Measurements from ENCODE around the gene HRH2.

Gene HRH2

DNA sequence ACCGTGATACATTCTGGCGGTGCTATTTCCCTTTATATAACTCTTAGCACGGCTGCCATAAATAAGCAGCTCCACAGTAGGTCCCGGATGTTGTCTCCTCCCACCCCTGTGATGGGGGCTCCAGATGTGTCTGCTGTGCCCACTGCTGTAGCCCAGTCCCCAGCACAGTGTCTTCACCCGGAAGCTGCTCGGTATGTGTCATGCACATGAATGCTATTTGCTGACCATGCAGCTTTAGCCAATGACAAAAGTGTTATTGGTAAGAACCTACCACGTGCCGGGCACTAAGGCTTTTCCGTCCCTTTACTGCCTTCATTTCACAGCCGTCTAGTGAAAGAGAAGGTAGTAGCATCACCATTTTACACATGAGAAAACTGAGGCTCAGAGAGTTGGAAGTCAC is 20.2 kb downstream of the HRH2 start:
- DNase-seq, result no peak

DNA sequence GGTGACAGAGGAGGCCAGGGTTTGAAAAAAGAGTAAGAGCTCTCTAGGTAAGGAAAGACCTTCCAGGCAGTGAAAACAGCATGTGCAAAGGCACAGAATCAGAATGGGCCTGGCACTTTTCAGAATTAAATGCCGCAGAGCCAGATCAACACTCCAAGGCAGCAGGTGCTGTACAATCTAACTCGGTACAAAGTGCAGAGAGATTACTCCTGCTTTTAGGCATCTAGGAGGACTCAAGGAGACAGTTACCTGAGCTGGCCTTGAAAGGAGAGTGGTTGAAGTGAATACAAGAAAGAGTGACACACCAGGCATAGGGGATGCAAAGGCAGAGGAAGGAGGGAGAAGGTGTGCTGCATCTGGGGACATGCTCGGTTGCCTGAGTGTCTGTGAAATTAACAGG is 21.5 kb downstream of the HRH2 start:
- DNase-seq, result no peak

DNA sequence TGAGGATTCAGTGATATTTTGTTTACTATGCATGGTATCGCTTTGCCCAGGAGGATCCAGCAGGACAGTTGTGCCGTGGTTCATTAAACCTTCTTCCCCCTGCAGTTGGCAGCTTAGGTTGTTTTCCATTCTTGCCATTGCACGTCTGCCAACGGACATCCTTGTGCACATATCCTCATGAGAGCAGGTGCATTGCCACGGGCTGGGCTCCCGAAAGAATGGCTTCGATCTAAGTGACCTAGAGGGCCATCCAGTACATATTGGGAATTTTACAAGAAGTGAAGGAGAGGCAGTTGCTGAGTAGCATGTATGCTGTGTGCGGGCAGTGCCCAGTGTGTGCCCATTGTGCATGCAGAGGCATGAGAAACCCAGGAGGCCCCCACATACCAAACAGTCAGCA is 22.1 kb downstream of the HRH2 start:
- DNase-seq, result no peak

DNA sequence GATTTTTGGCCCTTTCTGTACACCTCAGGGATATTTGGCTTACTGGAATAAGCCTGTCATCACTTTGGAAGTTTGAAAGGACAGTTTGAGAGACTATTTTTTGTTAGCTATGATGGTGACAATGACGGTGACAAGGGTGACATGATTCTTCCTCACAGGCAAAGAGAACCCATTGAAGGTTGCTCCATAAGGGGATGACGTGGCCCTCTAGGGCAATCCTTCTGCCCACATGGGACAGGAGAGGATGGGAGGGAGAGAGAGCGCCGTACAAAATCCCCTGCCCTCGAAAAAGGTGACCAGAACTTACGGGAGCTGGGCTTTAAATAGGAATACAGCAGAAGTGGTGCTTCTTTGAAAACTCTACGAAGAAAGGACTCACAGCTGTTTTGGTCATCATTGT is 22.6 kb downstream of the HRH2 start:
- DNase-seq, result no peak

DNA sequence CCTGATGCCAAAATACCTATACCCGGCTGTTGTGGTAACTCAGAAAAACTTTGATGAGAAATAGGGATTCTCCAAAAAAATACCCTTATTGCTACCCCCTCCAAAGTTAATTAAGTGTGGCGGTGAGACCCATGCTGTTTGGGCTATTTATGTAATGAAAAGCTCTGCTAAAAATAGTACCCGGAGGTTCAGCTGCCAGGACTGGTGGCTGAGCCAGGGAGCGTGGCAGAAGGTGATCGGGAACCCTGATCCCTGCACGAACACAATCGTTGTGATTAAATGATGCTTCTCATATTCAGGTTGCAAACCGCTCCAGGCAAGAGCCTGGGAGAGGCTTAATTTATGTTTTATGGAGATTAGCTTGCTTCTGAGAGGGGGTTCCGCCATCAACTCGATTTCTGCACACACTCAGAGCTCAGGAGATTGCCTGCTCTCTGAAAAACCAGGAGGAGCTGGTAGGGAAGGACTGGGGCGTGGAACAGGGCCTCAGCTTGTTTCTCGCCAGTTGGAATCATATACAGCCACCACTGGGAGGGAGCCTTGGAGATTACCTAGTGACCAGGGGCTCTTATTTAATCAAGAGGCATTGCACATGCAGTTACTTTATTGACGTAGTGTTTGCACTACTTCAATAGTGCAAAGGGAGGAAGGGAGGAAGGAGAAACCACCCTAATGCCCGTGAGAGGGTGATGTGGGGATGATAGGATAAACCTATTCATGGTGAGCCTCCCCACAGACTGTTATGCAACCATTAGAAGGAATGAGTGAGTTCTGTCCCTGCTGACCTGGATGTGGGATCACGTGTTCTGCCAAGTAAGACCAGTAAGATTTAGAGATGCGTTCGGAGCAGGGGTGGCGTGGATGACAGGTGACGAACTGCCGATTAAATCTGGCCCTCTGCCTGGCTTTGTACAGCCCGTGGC is 23.4 kb downstream of the HRH2 start:
- no peak for DNase-seq

DNA sequence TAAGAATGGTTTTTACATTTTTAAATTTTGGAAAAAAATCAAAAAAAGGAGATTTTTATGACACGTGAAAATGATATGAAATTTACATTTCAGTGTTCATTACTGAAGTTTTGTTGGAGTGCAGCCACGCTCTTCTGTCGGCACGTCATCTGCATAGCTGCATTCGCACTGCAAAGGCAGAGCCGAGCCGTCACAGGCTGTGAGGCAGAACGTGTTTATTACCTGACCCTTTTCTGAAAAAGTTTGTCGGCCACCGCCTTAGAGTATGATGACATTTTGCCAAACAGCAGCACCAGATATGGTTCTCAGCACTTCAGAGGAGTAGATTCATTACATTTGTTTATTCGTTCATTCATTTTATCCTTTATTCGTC is 24.1 kb downstream of the HRH2 start:
- DNase-seq, result no peak

DNA sequence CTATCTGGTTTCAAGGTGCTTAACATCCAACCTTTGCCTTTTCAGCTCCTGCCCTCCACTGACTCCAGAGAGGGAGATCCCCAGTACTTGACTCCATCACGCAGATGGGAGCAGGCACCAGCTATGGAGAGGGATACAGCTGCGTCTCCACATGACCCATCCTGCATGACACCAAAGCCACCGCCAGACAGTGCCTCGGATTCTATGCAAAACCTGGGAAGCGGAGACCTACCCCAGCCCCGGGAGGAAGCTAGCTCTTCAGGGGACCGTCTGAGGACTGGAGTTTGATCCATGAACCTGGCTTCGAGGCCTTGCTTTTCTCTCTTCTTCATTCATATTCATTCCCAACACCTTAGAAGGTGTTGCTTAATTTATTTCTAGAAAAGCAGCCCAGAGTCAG is 24.8 kb downstream of the HRH2 start:
- no peak for DNase-seq

DNA sequence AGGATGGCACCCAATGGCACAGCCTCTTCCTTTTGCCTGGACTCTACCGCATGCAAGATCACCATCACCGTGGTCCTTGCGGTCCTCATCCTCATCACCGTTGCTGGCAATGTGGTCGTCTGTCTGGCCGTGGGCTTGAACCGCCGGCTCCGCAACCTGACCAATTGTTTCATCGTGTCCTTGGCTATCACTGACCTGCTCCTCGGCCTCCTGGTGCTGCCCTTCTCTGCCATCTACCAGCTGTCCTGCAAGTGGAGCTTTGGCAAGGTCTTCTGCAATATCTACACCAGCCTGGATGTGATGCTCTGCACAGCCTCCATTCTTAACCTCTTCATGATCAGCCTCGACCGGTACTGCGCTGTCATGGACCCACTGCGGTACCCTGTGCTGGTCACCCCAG is 25.4 kb downstream of the HRH2 start:
- DNase-seq, result no peak

DNA sequence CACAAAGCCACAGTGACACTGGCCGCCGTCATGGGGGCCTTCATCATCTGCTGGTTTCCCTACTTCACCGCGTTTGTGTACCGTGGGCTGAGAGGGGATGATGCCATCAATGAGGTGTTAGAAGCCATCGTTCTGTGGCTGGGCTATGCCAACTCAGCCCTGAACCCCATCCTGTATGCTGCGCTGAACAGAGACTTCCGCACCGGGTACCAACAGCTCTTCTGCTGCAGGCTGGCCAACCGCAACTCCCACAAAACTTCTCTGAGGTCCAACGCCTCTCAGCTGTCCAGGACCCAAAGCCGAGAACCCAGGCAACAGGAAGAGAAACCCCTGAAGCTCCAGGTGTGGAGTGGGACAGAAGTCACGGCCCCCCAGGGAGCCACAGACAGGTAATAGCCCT is 26.1 kb downstream of the HRH2 start:
- DNase-seq, result no peak

DNA sequence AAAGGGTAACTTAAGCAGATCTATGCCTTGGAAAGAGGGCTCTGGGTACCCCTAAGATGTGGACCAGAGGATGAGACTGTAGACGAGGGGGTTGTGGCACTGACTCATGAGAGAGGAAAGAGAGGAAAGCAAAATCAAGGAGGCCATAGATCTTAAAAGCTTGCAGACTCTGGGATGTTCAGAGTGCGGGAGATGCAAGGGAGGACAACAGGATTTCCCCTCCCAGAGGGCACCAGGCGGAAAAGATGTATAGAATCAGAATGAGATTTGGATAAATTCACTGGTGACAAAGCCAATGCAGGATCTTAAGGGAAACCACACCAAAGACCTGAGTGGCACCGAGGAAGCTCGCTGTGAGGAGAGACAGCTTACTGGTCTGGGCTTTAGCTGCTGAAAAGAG is 27.1 kb downstream of the HRH2 start:
- no peak for DNase-seq

DNA sequence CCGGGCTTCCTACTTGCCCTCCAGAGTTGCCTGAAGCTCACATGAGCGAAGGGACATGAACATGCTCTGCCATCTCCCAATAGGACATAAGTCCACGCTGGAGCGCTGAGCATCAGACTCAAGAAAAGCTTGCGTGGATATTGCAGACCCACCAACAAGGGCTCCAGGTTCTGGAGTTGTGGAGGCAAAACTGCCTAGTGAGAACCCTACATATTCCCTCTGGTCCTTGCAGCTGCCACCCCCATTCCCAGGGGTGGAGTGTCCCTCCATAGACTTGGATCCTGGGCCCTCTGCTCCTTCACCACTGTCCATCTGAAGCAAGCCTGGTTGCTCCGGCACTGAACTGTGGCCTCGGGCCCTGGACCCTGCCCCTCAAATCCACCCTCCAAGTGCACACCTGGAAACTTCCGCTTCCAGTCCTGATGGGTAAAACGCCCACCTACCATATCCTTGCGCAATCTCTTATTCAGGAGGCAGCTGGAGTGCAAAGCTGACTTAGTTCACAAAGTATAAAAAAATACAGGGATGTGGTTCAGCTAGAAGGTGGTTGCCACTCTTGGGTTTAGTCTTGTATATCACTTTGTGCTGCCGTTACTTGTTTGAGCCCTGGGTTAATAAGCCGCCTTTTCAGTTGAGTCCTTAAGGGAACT is 28.0 kb downstream of the HRH2 start:
- DNase-seq, result no peak

DNA sequence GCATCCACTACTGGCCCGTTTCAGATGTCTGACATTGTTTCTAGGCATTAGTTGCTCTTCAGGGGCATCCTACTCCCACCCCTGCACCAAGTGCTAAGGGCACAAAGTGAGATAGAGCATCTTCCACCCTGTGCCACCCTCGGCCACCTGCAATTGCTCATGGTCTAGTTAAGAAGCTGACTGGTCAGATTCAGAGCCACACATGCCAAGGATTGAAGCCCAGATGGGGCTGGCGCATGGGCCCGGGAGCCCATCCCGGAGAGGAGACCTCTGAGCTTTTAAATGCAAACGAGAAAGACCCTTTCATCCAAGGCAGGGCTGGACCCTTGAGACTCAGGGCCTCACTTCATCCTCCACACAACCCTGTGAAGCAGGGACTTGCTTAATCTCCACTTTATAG is 28.5 kb downstream of the HRH2 start:
- no peak for DNase-seq

DNA sequence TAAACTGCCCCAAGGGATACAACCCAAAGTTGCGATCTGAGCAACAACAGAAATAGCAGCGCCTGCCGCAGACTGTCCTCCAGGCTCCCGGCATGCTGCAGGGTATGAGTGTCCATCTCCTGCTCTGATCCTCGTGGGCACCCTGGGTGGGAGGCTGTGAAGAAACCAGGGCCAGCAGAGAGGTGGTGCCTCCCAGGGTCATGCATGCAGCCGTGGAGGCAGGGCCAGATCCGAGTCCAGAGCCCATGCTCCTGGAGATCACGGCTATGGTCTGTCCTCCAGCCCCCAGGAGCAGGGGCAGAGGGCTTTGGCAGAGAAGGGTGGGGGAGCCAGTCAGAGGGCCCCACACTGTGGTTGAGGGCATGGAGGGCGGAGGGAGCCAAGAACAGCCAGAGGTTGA is 29.0 kb downstream of the HRH2 start:
- no peak for DNase-seq

DNA sequence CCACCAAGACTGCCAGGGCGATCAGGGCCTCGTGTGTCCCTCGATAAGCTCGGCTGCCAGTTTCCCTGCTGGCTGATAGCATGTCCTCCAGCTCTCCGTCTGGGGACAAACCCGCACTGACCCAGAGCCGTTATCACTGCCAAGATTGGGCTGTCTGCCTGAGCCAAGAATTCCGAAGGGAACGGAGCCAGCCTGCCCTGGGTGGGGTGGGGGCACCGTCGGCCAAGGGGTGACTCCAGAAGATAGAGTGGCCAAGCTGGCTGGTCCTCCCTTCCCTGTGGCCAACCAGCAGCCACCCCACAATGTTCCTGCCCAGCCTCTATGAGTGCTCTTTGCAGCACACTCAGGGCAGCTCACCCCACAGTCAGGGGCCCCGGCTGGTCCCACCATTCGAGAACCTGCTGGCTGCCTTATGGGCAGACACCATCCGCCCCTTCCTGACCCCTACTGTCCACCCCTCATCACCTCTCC is 29.4 kb downstream of the HRH2 start:
- no peak for DNase-seq

DNA sequence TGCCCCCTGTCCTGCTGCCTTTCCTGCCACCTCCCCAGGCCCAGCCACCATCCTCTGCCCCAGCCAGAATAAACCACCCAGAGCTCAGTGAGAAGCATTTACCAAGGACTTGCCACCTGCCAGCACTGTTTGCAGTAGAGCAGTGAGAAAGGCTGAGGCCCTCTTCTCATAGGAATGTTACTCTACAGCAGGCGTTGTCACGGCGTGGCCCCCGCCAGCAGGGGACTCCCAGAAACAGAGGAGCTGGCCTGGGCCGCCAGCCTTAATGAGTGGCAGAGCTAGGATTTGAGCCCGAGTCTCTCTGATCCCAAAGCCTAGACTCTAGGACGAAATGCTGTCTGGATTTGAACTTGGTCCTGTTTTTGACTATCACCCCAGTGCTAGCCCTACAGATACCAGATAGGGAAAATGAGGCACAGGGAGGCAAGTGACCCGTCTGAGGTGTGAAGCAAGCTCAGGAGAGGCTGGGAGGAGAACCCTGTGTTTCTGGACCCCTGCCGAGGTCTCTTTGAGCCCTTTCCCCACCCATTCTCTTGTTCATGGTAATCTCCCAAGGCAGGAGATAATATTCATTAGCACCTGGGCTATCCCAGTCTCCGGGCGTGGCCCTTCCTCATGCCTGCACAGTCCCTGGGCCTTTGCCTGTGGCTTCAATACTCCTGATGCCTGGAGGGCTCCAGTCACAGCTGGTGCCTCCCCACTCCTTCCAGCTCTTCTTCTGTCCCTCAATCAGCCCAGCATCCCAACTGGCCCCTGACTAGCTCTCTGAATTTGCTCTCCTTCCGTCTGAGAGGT is 30.7 kb downstream of the HRH2 start:
- DNase-seq, result no peak

DNA sequence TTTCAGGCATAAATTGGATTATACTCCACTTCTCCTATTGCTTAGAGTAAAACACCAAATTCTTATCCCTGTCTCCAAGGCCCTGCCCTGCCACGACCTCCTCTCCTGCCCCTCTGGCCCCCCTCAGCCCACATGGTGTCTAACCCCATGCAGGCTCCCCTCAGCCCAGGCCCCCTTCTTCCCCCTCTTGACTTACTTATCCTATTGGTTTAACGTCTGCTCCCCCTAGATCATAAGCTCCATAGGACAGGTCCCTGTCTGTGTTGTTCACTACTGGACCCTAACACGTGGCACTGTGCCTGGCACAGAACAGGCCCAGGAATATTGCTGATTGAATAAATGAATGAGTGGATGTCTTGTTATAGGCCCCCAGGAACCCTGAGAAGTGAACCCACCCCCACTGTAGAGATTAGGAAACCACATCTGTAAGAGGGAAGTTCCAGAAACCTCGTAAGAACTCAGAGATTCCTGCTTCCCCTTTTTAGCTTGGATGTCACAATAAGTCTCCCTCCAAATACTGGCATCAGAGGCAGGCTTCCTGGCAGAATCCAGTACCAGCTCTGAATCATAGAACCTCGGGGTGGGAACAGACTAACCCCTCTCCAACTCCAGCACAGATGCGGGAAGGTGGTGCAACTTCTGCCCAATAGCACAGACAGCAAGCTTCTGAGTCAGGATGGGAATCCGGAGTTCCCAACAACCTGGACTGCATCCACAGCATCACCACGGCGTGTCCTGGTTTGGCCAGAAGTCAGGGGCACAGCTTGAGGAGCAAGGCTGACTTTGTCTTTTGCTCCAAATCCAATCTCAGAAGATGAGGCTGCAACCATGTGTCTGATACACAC is 31.5 kb downstream of the HRH2 start:
- DNase-seq, result no peak

DNA sequence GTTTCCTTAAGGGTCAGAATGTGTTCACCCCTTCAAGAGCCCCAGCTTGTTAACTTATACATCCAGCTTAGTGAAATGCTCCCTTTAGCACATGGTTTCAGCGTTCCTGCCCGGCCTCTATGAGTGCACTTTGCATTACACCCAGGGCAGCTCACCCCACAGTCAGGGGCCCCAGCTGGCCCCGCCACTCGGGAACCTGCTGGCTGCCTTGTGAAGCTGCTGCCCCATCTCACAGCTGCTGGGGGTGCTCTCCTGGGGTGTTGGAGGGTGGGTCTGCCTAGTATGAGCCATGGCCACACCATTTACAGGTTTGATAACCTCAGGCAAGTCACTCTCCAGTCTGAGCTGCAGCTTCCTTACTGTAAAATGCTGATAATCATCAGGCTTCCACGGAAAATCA is 32.2 kb downstream of the HRH2 start:
- no peak for DNase-seq

DNA sequence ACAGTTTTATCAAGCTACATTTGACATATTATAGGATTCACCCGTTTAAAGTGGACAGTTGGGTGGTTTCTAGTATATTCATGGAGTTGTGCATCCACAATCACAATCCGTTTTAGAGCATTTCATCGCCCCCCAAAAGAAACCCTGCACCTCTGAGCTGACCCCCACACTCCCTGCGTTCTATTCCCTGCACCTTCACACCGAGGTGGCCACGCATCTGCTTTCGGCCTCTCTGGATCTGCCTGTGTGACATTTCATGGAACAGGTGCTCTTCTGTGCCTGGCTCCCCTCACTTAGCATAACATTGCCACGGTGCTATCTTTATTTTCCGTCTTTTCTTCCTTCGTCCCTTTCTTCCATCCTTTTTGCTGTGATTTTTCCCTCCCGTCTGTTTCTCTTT is 32.7 kb downstream of the HRH2 start:
- no peak for DNase-seq

DNA sequence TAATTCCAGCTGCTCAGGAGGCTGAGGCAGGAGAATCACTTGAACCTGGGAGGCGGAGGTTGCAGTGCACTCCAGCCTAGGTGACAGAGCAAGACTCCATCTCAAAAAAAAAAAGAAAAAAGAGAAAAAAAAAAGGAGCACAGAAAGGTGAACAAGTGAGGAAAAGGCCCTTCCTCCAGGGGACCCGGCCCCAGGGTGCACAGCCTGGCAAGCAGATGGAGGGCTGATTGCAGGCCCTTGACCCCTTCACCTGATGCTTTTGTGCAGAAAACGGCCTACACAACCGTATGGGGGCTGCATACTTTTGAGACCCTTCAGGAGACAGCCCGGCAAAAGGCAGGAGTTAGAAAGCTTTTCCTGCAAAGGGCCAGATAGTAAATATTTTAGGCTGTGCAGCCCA is 33.9 kb downstream of the HRH2 start:
- DNase-seq, result no peak

DNA sequence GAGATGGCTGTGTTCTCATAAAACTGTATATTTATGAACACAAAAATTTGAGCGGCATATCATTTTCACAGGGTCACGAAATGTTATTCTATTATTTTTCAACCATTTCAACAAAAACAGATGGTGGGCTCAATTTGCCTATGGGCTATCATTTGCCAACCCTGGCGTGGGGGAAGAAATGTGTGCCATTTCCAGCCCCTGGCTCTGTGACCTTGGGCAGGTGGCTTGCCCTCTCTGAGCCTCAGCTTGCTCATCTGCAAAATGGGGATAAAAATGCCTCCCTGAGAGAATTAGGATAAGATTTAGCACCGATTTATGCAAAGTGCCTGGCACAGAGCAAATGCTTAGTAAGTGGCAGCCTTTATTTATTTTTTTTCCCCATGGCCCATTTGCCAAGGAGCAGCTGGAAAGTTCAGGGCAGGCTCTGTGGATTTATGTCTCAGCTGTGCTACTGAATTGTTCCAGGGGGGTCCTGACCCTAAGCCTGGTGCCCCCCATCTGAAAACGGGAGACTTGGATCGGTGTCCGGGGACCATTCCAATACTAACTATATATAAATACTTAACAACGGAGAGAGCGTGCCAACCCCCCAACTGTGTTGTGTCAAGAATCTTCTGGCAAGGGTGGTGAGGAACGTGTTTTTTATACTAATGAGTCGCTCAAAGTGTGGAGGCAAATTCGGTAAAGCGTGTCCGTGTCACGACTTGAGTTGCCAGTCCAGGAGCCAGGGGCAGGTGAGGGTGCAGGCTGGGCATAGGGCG is 34.5 kb downstream of the HRH2 start:
- DNase-seq, result no peak

DNA sequence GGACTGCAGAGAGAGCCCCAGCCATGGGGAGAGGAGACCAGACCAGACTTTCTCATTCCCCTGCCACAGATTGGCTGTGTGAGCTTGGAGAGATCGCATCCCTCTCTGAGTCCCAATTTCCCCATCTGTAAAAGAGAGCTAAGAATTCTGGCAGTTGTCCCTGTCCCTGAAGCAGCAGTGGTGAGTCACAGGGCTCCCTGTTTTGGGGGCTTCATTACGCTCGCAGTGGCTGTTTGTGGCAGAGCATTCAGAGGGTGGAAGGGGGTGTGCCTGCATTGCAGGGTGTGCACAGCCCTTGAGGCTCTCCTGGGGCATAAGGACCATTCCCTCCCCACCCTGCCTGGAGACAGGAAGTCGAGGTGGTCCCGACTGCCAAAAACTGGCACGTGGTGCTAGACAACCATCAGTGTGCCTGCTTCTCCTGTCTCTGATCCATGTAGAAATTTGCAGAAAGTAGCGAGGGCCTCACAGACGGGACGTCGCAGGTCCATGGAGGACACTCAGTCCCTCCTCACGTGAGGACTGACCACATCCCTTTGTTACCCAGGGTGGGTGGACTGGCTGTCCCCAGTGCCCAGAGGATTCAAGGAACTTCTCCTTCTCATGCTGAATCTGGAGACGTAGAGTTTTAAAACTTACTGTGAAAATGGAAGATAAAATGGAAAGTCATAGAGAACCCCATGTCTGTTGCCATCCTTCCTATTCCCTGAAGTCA is 35.3 kb downstream of the HRH2 start:
- no peak for DNase-seq

Data from activated effector memory CD4-positive, alpha-beta T cell treated with Interleukin-2 at 50 U/mL for 16 hours (primary cell).